ENCODE results near the gene PAPSS2. TPM values are rescaled to one million over a fixed set of nuclear protein-coding genes. Genes with fewer than 3 reads are reported as not detected.

PAPSS2 gene
- total RNA-seq, 1 experiment from 2014 or later = 24.5 TPM

DNA sequence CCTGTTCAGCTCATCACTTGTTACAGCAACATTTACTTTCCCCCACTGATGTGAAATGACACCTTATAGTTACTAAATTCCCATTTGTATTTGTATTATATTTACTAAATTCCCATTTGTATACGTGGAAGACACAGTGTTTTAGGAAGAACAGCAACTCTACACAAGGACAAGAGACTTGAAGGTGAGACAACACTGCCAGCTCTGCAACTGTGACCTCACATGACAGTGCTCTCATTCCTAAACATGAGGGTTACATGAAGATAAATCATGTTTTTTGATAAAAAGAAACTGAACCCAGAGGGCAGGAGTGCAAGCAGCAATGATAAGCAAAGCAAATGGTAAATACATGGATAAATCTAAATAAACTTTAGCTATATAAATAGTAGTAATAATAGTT, 98.0 kb downstream of the PAPSS2 start:
- Mint-ChIP-seq H3K9me3 (no peaks in the 10 kb centered on the region), H3K27me3 (ENCODE audit: low read depth) (no peaks in the 10 kb centered on the region), H3K4me1 (peaks cover 0 to 8% of the 10 kb centered on the region in 2 experiments; a peak in 2 of 4 replicates), H3K27ac (peak overlapping the region in 1 of 3 experiments; percentile 20; a peak in 2 of 7 replicates), H3K36me3 (ENCODE audit: insufficient read depth in 1 of 3, low read depth in 3 of 3) (peaks cover 6 to 34% (median 14%) of the 10 kb centered on the region in 3 experiments; a peak in 6 of 7 replicates), H3K4me3 (no peak overlapping the region)
- Histone ChIP-seq H2AFZ (ENCODE audit: low read length) (no peak overlapping the region), H3K4me1 (ENCODE audit: insufficient read depth, low read length) (no peaks in the 10 kb centered on the region; the same call in 1 of the 2 replicates), H4K5ac (ENCODE audit: insufficient read length, low read depth, low read length) (no peak overlapping the region), H3T11ph (ENCODE audit: low read length) (no peak overlapping the region), H4K91ac (ENCODE audit: insufficient read length, low read depth, low read length) (no peak overlapping the region), H3K14ac (ENCODE audit: insufficient read depth, low read length) (no peak overlapping the region), H3K9me3 (ENCODE audit: control insufficient read depth, low read depth, low read length) (no peaks in the 10 kb centered on the region), H2AK5ac (ENCODE audit: insufficient read length, low read length) (no peak overlapping the region), H3K18ac (ENCODE audit: insufficient read length, low read depth, low read length) (no peak overlapping the region), H3K27me3 (ENCODE audit: insufficient read depth, low read length) (no peaks in the 10 kb centered on the region), H3K79me1 (ENCODE audit: insufficient read depth, low read depth, low read length, poor library complexity, severe bottlenecking) (no peaks in the 10 kb centered on the region), H3K23me2 (ENCODE audit: insufficient read length, low read depth, low read length, poor library complexity, severe bottlenecking) (no peaks in the 10 kb centered on the region), H2BK5ac (ENCODE audit: insufficient read length, low read length) (no peak overlapping the region), H3K27ac (ENCODE audit: insufficient read length, low read depth, low read length) (no peak overlapping the region), H3K9ac (ENCODE audit: extremely low read depth, insufficient read length, low read length) (no peak overlapping the region), H2BK20ac (ENCODE audit: low read depth, low read length, poor library complexity, severe bottlenecking) (no peak overlapping the region), H4K8ac (replicated peaks; ENCODE audit: insufficient read length, low read depth, low read length) (no peak overlapping the region), H3K79me2 (ENCODE audit: insufficient read depth, low read length) (no peaks in the 10 kb centered on the region), H3K4ac (ENCODE audit: low read depth, low read length) (no peak overlapping the region), H2BK12ac (ENCODE audit: insufficient read length, low read depth, low read length) (no peak overlapping the region), H3K4me2 (ENCODE audit: insufficient read depth, insufficient read length, low read length) (no peak overlapping the region), H4K20me1 (ENCODE audit: control insufficient read depth, insufficient read depth, insufficient read length) (no peaks in the 10 kb centered on the region), H2BK120ac (ENCODE audit: low read depth, low read length, poor library complexity, severe bottlenecking) (no peak overlapping the region), H2BK15ac (ENCODE audit: low read depth, low read length) (no peak overlapping the region), H3K23ac (ENCODE audit: insufficient read length, low read depth, low read length) (no peak overlapping the region), H3K56ac (ENCODE audit: insufficient read length, low read depth, low read length) (no peak overlapping the region)
- no peak for DNase-seq
- TF ChIP-seq, protein P1, sequence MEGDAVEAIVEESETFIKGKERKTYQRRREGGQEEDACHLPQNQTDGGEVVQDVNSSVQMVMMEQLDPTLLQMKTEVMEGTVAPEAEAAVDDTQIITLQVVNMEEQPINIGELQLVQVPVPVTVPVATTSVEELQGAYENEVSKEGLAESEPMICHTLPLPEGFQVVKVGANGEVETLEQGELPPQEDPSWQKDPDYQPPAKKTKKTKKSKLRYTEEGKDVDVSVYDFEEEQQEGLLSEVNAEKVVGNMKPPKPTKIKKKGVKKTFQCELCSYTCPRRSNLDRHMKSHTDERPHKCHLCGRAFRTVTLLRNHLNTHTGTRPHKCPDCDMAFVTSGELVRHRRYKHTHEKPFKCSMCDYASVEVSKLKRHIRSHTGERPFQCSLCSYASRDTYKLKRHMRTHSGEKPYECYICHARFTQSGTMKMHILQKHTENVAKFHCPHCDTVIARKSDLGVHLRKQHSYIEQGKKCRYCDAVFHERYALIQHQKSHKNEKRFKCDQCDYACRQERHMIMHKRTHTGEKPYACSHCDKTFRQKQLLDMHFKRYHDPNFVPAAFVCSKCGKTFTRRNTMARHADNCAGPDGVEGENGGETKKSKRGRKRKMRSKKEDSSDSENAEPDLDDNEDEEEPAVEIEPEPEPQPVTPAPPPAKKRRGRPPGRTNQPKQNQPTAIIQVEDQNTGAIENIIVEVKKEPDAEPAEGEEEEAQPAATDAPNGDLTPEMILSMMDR (conservative IDR thresholded peaks at IDR 0.05) = no peak
- no CpG with 5 or more reads among the region's 1 CpG for WGBS (ENCODE audit: extremely low coverage, insufficient read length, low lambda C conversion rate)

All from H9 (cell line).